DMS153 treated with DMSO at 0.1 percent for 48 hours (cell line): ENCODE results near the gene LRRN4.
"Not testable (repeated sequence)": the region's sequence is repeated elsewhere in the genome, so short reads cannot be mapped to it uniquely, and the experiment has no call there.

Source experiments
- DNase-seq: peaks from one replicate; lab custom pipeline; 2025; ENCODE audit not compliant: unreplicated experiment; lab: John Stamatoyannopoulos, UW

Gene LRRN4

DNA sequence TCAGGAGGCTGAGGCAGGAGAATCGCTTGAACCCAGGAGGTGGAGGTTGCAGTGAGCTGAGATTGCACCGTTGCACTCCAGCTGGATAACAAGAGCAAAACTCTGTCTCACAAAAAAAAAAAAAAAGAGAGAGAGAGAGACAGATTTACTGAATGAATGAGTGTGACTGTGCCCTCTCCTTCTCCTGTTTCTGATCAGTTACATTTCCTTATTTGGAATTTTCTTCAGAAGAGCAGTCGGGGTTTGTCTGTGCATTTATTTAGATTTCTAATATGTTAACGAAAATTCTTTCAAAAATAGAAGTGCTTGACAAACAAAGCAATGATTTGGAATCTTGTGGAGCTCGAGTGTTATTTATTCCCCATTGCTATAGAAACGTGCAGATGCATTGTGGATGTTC, 6.4 kb upstream of the LRRN4 start:
- DNase-seq = no peak

DNA sequence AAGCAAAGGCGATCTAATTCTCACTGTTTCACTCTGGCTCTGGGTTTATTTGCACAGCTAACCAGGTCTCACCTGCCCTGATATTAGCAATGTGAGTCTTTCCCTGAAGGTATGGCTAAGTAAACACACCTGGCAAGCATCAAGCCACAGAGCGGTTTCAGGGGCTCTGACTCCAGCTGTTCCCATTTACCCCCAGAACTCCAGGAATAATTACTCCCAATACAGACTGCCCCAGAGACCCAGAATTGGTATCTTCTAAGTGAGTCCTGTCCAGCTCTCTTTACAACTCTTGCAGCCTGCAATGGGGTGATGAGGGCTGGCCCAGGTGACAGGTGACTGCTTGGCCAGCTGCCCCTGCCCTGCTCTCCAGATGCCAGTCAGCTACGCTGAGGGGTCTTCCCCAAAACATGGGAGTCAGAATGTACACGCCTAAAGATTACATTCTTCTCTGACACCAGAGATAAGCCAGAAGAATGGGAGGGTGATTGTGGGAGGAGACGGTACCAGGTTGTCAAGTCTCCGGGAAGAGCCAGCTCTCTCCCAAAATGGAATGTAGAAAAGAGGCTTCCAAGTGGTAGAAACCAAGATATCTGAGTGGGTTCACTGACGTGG, 4.9 kb upstream of the LRRN4 start:
- DNase-seq = peak; percentile 66

DNA sequence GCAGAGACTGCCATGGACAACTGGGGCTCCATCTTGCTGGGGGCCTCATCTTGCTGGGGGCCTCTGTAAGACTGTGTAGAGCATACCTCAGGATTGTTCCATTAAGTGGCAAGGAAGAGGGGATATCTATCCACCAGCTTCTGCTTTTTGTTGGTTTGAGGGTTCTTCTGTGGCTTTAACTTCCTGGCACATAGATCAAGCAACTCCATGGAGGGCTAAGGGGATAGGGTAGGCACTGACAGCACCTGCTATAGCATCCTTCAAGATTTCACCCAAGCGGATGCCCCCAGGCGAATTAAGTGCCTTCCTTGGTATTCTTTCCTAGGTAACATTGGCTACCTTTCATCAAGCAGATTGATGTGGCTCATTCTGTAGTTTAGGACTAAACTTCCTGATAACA, 3.8 kb upstream of the LRRN4 start:
- DNase-seq = no peak

DNA sequence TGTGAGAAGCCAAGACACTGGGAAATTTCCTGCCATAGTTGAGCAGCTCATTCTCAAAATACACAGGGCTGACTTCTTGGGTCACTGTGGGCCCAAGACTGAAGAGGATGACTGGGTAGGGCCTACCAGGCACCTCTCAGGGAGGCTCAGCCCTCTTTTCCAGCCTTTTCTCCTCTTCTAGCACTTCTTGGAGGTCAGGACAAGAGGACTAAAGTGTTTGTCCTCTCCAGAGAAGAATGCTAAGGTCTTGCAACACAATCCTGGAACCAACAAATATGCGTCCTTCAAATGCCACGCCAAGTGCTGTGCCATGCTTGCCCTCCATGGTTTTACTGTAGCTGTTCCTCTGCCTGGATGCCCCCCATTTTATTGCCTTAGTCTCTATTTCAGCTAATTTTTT, 3.3 kb upstream of the LRRN4 start:
- DNase-seq = no peak

DNA sequence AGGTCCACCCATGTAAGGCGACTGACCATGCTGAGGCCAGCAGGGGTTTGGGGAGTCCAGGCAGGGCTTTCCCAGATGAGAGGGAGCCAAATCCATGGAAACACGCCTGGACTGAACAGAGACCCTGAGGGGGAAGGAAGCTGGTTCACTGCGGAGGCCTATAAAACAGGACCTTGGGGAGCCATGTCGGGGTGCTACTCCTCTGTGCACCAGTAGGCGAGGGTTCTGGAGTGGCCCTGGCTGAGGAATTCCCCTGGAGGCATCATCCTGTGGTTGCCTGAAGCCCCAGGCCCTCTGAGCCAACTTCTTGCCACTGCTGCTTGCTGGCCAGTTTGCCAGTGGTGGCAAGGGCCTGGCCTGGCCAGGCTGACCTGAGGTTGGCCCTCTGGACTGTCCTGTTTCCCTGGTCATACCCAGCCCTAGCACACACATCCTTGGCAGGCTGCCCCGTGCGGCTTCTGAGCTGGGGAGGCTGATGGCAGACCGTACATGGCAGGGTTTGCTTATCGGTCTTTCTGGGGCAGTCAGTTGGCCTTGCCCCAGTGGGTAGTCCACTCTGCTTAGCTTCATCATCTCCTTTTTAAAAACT, 2.2 kb upstream of the LRRN4 start:
- no peak for DNase-seq

DNA sequence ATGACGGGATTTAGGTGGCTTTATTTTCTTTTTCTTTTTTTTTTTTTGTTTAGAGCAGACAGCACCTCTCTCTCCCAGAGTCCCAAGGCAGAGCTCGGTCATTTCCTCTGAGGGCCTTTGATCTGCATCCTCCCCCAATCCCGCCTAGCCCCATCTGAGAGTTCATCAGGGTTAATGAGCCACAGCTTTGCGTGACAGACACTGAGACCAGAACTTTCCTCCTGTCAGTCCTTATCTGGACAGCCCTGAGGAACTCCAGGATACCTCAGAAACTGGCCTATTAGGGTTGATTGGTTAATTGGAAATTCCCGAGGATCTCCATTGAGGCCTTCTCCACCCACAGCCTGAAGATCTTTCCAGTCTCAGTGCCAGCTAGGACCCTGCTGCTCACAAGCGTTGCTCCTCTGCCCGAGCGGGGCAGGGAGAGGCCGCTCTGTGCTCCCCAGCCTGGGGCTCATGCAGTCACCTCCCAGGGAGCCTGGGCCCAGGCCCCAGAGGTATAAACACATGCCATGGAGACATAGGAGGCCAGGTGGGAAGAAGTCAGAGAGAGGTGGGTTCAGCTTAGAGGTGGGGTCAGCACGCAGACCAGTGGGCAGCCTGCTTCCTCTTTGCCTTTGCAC, 1.4 kb upstream of the LRRN4 start:
- no peak for DNase-seq

DNA sequence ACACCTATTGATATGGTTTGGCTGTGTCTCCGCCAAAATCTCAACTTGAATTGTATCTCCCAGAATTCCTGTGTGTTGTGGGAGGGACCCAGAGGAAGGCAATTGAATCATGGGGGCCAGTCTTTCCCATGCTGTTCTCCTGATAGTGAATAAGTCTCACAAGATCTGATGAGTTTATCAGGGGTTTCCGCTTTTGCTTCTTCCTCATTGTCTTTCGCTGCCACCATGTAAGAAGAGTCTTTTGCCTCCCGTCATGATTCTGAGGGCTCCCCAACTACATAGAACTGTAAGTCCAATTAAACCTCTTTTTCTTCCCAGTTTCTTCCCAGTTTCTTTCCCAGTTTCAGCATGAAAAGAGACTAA, 810 bp upstream of the LRRN4 start:
- not testable (repeated sequence) for DNase-seq

DNA sequence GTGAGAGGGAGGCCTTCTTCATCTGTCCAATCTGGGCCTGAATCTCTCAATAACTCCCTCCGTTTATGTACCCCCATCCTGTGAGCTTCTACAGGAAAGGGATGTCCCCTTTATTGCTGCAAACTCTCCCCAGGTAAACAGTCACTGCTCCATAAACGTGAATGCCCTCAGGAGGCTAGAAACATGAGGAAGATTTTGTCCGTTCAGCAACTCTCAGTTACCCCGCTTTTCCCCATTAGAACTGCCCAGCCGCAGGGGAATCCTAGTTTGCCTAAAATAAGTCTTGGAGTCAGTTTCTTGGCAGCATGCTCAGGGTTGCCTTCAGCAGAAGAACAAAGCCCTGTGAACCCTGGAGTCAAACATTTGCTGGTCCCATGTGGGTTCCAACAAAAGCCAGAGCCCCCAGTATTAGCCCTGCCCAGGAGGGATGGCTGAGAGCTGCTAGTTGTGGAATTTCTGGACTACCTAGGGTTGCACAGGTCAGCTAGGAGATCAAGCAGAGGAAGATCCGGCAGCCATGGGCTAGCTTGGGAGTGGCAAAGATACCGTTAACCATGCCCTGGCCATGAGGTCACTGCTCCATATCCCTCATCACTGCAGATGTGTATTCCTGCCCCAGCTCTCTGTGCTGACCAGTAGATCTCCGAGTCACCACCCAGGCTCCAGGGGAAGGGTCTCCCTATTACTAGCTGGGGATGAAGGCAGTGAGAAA, 640 bp downstream of the LRRN4 start:
- no peak for DNase-seq

DNA sequence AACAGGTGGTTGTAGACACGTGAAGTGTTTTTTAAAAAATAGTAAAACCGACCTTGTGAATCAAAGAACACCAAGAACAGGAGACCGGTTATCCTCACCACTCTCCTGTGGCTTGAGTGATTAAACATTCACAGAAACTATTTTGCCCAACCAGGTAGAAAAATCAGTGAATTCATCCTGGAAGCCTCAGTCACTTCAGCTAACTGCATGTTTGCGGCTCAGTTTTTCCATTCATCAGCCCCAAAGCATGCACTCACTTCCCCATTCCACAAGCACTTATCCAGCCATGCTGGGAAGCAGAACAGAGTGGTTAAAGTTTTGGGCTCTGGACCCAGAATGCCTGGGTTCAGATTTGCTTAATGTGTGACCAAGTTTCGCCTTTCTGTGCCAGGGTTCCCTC, 2.4 kb downstream of the LRRN4 start:
- no peak for DNase-seq

DNA sequence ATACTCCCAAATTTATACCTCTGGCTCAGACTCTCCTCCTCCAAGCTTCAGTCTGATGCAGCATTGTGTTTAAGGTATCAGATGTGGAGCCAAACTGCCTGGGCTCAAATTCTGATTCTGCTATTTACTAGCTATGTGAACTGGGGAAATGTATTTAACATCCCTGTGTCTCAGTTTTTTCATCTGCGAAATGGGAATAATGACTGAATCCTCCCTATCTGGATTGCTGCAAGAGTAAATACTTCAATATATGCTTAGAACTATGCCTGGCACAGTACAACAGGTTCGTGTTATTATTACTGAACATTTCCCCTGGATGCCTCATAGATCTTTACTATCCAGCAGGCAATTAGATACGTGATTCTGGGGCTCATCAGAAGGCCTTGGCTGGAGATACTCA, 5.5 kb downstream of the LRRN4 start:
- DNase-seq = no peak

DNA sequence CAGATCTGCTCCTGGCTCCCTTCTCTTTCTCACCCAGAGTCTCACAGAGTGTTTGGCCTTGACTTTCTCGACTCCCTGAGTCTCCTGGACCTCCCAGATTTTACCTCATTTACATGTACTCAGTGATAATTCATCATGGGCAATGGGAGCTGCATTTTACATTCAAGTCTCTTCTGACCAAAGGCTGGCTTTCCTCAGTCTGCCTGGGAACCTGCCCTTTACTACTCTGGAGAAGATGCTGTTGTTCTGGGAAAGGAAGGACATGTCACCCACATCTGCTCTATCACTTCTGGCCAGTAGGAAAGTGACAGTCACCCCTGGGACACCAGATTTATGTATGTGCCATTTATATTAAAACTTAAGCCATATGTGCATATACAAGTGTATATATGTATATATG, 7.4 kb downstream of the LRRN4 start:
- no peak for DNase-seq

DNA sequence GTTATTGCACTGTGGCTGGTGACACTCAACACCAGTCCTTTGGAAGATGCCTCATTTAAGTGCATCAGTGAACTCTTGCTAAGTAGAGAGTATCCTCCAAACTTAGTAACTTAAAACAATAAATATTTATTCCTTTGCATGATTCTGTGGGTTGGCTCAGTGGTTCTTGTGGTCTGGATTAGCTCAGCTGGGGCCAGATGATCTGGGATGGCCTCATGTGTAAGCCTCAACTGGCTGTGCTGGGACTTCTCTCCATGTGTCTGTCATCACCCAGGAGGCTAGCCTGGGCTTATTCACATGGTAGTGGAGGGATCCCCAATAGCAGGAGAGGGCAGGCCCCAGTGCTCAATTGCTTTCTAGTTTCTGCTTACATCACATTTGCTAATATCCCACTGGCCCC, 8.3 kb downstream of the LRRN4 start:
- DNase-seq = no peak

DNA sequence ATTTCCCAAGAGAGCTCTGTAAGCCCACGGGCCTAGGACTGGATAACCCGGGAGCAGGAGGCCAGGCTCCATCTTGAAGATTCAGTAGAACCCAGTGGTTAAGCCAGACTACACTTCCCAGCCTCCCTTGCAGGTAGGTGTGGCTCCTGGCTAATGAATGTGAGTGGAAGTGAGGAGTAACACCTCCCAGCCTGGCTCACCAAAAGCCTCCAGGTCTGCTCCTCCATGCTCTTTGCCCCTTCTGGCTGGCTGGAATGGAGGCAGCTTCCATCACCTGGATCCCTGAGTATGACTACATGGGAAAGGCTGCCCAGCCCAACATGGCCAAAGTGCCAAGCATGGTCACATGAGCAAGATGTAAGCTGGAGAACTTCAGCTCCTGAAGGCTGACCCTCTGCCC, 9.7 kb downstream of the LRRN4 start:
- DNase-seq = no peak

DNA sequence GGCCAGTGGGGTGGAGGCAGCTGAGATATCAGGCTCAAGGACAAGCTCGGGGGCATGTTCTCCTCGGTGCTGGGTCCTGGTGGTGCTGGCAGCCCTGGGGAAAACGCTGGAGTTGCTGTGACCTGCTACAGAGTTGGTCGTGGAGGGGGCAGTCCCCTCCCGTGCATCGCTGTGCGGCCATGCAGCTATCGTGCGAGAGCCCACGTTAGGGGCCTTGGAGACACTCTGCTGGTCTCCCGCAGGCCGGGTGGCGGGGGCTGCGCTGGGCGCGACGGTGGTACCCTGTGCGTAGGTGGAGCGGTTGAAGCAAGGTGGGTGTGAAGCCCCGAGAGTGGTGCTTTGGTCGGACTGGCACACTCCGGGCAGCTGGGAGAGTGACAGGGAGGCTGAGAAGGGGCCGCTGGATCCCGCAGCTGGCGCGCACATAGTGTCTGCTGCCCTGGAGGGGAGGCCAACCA, 12.0 kb downstream of the LRRN4 start:
- DNase-seq = no peak

DNA sequence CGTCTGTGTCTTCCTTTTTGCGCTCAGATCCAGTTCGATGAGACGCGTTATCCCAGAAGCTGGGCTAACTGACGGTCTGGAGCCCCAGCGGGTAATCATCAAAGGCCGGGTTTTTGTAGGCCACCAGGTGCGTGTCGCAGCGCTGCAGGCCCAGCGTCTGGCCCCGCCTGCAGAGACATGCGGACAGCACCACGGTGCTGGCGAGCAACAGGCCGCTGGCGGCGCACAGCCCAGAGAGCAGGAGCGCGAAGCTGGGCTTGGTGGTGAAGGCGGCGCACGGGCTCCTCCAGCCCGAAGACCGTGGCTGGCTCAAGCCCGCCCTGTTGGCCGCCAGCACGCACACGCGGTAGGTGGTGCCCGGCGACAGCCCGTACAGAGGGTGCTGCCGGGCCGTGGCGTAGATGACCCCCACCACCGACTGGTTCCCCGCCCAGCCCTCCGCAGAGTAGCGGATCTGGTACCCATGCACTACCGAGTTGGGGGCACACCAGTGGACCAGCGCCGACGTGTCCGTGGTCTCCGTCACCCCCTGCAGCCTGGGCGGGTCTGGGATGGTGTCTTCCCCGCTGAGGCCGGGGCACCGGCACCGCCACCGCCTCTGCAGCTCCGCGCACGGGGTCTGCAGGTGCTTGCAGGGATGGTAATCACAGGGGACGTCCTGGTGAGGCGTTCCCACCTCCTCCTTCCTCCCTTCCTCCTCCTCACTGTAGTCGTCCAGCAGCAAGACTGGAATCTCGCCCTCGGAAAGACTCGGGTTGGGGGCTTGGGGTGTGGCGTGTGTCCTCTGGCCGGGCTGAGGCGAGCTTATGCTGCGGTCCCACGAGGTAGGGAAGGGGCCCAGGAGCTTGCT, 12.7 kb downstream of the LRRN4 start:
- DNase-seq = no peak

DNA sequence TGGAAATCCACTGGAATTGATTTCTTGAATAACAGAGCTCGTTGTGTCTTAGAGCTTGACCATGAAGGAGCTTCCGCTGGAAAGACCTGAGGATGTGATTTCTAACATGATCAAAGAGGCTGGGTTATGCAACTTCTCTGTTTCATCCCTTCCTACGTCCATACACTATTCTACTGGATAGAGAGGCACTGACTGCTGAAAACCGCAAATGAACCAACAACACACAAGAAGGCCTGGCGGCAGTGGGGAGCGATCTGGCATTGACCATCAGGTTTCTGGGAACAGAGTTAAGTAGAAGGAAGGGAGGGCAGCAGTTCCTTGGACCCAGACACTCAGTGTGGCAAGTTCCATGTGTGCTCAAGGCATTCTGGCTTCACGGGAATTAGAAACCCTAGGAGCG, 13.3 kb downstream of the LRRN4 start:
- DNase-seq = no peak

DNA sequence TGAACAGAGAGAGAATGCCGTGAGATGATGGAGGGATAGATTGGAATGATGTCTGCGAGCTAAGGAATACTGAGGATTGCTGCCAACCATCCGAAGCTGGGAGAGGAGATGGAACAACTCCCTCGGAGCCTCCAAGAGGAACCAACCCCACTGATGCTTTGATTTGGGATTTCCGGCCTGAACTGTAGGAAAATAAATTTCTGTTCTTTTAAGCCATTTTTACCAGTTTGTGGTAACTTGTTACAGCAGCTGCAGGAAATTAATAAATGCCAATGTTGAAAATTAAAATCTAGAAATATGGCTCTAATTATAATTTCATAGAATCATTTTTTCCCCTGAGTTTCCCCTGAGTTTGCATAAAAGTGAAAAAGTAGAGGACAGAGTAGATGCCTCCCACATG, 14.1 kb downstream of the LRRN4 start:
- DNase-seq = no peak

DNA sequence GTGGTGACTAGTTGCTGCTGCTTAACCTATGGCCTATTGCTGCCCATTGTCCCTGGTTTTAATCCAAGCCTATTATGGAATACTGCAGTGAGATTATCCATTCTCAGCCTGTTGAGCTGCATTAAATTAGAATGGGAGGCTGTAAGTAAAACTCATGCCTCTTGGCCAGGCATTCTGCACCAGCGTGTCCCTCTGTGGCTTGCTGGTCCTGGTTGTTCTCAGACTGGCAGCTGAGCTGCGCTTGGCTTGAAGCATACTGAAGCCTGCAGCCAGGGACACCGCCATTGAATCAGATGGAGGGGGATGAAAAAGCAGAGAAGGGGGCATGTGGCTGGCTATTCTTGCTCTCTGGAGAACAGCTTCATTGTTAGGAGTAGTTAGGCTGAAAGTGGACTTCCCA, 15.6 kb downstream of the LRRN4 start:
- no peak for DNase-seq

DNA sequence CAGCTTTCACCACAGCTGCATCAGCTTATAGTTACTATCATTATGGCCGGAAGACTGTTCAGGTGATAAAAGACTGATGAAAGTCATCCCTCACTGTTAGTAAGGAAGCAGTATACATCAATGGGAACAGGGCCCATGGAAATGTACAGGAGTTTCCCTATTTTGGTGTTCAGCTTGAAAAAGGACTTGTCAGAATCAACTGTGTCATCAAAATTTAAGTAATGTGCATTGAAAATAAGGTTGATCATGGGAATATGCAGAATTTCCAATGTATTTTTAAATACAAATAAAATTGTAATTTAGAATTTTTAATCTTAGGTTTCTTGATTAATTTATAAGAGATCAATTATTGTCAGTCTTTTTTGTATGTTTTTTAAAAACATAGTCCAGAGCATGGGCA, 16.8 kb downstream of the LRRN4 start:
- no peak for DNase-seq

DNA sequence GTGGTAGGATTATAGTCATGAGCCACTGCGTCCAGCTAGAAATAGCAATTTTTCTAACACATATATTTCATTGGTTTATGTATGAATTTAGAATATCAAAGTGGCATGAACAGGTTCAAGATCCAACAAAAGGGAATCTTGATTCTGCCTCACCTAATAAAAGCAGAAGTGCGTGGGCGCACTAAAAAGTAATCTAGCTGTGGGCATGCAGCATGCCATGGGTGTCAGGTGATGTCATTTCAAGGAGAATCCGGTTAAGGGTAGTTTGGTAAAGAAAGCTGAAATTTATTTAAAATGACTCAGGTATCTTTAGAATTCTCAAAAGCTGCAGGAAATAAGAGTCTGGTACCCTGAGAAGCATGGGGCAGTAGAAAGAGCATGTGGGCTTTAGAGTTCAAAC, 17.6 kb downstream of the LRRN4 start:
- DNase-seq = no peak
